Thyroid gland (tissue), 4 donors: ENCODE measurements around the gene TAPBPL. TPM values are rescaled to one million over a fixed set of nuclear protein-coding genes. Genes with fewer than 3 reads are reported as not detected.
A peak's percentile ranks its signal among the peaks of the same experiment; 100 is the strongest.

Experiments used
- DNase-seq, 2 donors: peaks; one replicate each; pipeline ENCODE4 v3.0.0-alpha.2; 2019
- H3K27ac ChIP-seq, 3 donors: fragments of 200-600 bp; sonication (generic); 1 replicate in 2 of 3; 2 replicates in 1 of 3; pipeline ENCODE4 v1.5.1; 2016 to 2019; ENCODE audit warnings: mild to moderate bottlenecking in 1 of 3, moderate library complexity in 1 of 3
- H3K27me3 ChIP-seq: fragments of 200-600 bp; sonication (generic); one replicate; pipeline ENCODE4 v1.5.1; 2019
- H3K36me3 ChIP-seq, 2 donors: fragments of 200-600 bp; sonication (generic); one replicate each; pipeline ENCODE4 v1.5.1; 2016 to 2019
- H3K4me1 ChIP-seq, 2 donors: fragments of 200-600 bp; sonication (generic); one replicate each; pipeline ENCODE4 v1.5.1; 2017 to 2019
- H3K4me3 ChIP-seq, 3 donors: fragments of 200-600 bp; sonication (generic); replicated peaks in 1 of 3; 1 replicate in 2 of 3; 2 replicates in 1 of 3; pipeline ENCODE4 v1.5.1; 2016; ENCODE audit warnings: mild to moderate bottlenecking in 1 of 3
- H3K9me3 ChIP-seq: fragments of 200-600 bp; sonication (generic); one replicate; pipeline ENCODE4 v1.5.1; 2017
- CTCF ChIP-seq, 6 experiments: fragments of 200-600 bp in 3 of 6; fragments of 450-650 bp in 3 of 6; sonication (generic) in 3 of 6; IDR thresholded peaks; one replicate each; pipeline ENCODE4 v1.5.1; 2016 to 2019; ENCODE audit warnings: antibody characterized with exemption in 6 of 6, mild to moderate bottlenecking in 2 of 6, inconsistent platforms in 1 of 6, moderate library complexity in 1 of 6
- POLR2A ChIP-seq, 2 donors: fragments of 450-650 bp; IDR thresholded peaks; one replicate each; pipeline ENCODE4 v1.6.1; 2017; ENCODE audit warnings: antibody characterized with exemption in 2 of 2, mild to moderate bottlenecking in 2 of 2, moderate library complexity in 1 of 2
- WGBS, 2 donors: methylation state at CpG; one replicate each; pipeline ENCODE4 v1.1.5; 2017; 5-methylcytosine and 5-hydroxymethylcytosine counted together
- intact Hi-C: fragments of 100-400 bp; cut with DNase I; formaldehyde crosslinking; loops from one replicate; pipeline ENCODE4 v1.15.1; 2023
- total RNA-seq, 4 donors: library from RNA; depleted of rRNA; stranded (reverse); fragments of >200 nt; gene quantifications; one replicate each; pipeline ENCODE4 v1.2.3, GENCODE V29; 2016

Gene TAPBPL
- total RNA-seq, 4 donors from 2014 or later: 29.3 to 70.1 (median 59.4) TPM

GRCh38 chr12:6416596-6416995 lies 35.2 kb upstream of the TAPBPL start:
- no peaks in the 10 kb centered on the region for H3K9me3 ChIP-seq
- no peak for TF ChIP-seq CTCF (IDR thresholded peaks at IDR 0.05)
- no peak overlapping the region for H3K27ac ChIP-seq
- H3K4me3 ChIP-seq: no peak overlapping the region
- H3K4me1 ChIP-seq: no peaks in the 10 kb centered on the region
- H3K36me3 ChIP-seq: no peaks in the 10 kb centered on the region
- H3K27me3 ChIP-seq: no peaks in the 10 kb centered on the region
- no peak for DNase-seq
- intact Hi-C loops: no loop called here
- WGBS, 2 donors: 85 to 94% methylated on average over 3 of the region's 3 CpGs

DNA sequence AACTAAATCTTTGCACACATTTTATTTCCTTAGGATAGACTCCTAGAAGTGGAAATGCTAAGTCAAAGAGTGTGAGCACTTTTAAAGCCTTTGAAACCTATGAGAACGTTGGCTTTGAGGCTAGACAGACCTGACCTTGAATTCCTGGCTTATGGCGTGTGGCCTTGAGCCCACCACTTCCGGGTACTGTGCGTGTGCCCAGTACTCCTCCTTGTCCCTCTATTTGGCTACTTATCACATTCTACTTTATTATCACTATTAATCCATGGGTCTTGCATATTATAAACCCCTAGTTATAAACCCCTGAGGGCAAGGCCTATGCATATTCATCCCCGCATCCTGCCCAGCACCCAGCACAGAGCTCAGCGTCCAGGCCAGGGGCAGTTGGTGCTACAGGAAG lies 33.0 kb upstream of the TAPBPL start:
- intact Hi-C loops: no loop called here
- Histone ChIP-seq H3K36me3 (no peaks in the 10 kb centered on the region), H3K27me3 (no peaks in the 10 kb centered on the region), H3K27ac (no peak overlapping the region), H3K4me1 (peaks cover 2 to 6% of the 10 kb centered on the region in 2 donors), H3K4me3 (no peak overlapping the region), H3K9me3 (no peaks in the 10 kb centered on the region)
- TF ChIP-seq CTCF (IDR thresholded peaks at IDR 0.05): no peak
- no peak for TF ChIP-seq POLR2A (IDR thresholded peaks at IDR 0.05)
- 72 to 78% methylated on average over 6 of the region's 6 CpGs for WGBS, 2 donors
- no peak for DNase-seq

DNA sequence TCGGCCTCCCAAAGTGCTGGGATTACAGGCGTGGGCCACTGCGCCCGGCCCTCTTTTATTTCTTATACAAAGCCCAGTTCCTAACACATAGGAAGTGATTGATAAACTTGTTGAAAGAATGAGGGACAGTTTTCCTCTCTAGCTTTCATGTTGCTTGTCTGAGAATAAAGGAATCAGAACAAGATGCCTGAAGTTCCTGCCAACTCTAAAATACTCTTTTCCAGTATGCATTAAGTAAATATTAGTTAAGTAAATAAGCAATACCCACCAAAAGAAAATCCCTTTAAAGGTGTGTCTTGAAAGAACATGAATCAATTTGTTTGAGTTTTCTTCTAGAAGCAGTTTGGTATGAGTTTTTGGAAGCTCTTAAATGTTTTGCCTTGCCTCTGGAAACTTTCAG lies 31.5 kb upstream of the TAPBPL start:
- Histone ChIP-seq H3K4me1 (peaks cover 7 to 9% of the 10 kb centered on the region in 2 donors), H3K27ac (no peak overlapping the region), H3K27me3 (no peaks in the 10 kb centered on the region), H3K4me3 (no peak overlapping the region), H3K36me3 (no peaks in the 10 kb centered on the region), H3K9me3 (no peaks in the 10 kb centered on the region)
- DNase-seq: no peak
- intact Hi-C loops: no loop called here
- WGBS, 2 donors: 78 to 93% methylated on average over 4 of the region's 4 CpGs
- TF ChIP-seq CTCF (IDR thresholded peaks at IDR 0.05) (no peak), POLR2A (IDR thresholded peaks at IDR 0.05) (no peak)

GRCh38 chr12:6423267-6424007 lies 28.4 kb upstream of the TAPBPL start:
- Histone ChIP-seq H3K4me3 (no peak overlapping the region), H3K4me1 (peaks cover 18 to 29% of the 10 kb centered on the region in 2 donors), H3K9me3 (no peaks in the 10 kb centered on the region), H3K36me3 (no peaks in the 10 kb centered on the region), H3K27me3 (no peaks in the 10 kb centered on the region), H3K27ac (peak overlapping the region; percentile 48 to 82 (median 64))
- peak; percentile 93 to 94 for DNase-seq
- intact Hi-C loops: loop anchor here (2.0 kb wide), 2 partner anchors 43 to 113 kb away; no protein-coding TSS in a partner anchor
- TF ChIP-seq POLR2A (IDR thresholded peaks at IDR 0.05) (no peak), CTCF (IDR thresholded peaks at IDR 0.05) (peak; percentile 52 to 99 (median 90))
- WGBS, 2 donors: 1 to 7% methylated on average over 5 to 9 of the region's 9 CpGs

- Histone ChIP-seq H3K9me3 (no peaks in the 10 kb centered on the region), H3K36me3 (no peaks in the 10 kb centered on the region), H3K4me1 (peaks cover 18 to 29% of the 10 kb centered on the region in 2 donors), H3K27me3 (no peaks in the 10 kb centered on the region), H3K27ac (peak overlapping the region; percentile 48 to 82 (median 64)), H3K4me3 (no peak overlapping the region)
- DNase-seq: no peak
- no peak for TF ChIP-seq CTCF (IDR thresholded peaks at IDR 0.05)
- no peak for TF ChIP-seq POLR2A (IDR thresholded peaks at IDR 0.05)
- intact Hi-C loops: loop anchor here (2.0 kb wide), 1 partner anchor 113 kb away; no protein-coding TSS in a partner anchor
- 30 to 58% methylated on average over 5 to 6 of the region's 6 CpGs for WGBS, 2 donors
Measured at GRCh38 chr12:6424008-6424347, 27.9 kb upstream of the TAPBPL start.
